ENCODE measurements around the gene SYTL3.
"Not testable (repeated sequence)": the region's sequence is repeated elsewhere in the genome, so short reads cannot be mapped to it uniquely, and the experiment has no call there.

The SYTL3 gene

DNA sequence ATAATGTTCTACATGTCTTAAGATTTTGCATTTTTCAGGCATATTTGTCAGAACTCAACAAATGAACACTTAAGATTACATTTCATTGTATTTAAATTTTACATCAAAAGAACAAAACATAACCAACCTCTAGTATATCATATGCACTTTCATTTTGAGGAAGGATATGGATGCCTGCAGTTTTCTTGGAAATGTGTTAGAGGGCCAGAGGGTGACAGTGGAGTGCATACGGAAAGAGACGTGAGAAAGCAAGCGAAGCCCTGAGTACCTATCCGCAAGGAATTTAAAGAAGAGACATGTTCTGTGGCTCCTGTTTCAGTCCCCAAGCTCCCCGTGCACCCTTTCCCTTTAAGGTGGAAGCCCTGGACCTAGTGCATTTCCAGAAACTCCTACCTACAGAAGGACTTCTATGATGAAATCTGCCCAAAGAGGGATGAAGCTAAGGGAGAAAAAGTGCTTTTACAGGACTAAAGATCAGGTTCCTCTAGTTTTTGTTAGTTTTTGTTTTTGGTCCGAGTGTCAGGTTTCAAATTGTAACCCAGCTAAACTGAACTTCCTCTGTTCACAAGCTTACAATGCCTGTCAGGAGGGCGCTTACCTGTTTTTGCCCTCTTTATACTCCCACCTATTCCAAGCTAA lies 130.5 kb downstream of the SYTL3 start:
- DNase-seq = no peak

DNA sequence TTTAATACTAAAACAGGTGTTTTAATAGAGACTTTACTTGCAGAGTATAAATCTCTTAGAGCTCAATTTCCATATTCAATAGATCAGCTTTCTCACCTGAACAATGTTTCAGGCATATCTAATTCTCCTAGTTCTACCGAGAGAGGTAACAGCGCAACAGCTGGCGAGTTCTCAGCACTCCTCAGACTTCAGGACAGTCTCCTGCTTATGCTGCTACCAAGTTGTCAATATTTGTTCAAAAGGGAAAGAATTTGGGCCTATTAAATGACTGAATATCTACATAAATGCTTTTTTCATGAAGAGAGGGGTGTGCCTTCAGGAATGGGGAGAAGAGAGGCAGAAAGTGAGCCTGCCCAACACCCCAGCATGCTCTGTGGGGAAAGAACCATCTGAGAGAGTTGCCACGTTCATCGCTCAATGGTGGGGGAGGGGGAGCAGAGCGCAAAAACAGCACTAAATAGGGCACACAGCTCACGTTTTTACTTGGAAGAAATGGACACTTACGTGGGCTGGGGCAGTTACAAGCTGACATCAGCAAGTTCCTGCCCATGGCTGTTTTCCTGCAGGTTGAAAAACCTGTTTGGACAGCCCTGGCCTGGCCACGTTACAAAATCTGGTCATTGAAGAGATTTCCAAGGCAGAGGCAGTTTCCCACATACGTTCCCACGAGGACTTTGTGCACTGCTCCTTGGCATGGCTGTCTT lies 131.3 kb downstream of the SYTL3 start:
- no peak for DNase-seq

DNA sequence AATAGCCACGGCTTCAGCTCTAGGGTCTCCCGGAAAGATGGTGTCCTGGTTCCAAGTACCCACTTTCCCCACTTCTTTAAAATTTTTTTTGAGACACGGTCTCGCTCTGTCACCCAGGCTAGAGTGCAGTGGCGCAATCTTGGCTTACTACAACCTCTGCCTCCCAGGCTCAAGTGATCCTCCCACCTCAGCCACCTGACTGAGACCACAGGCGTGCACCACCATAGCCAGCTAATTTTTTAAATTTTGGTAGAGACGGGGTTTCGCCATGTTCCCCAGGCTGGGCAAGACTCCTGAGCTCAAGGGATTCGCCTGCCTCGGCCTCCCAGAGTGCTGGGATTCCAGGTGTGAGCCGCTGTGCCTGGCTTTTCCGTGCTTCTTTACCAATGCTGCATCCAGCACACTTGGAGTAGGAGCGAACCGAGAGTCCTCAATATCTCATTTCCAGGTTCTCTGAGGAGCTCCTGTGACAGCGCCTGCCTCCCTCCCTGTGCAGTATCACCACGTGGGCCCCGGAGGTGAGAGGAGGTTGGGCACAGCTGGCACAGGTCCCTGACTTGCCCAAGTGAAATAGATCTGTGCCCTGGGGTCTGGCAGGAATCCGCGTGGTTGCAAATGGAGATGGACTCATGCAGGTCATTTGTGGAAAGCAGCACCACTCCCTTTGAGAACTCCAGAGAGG lies 132.0 kb downstream of the SYTL3 start:
- DNase-seq = no peak

GRCh38 chr6:158782432-158783166 lies 132.7 kb downstream of the SYTL3 start:
- DNase-seq = no peak

- DNase-seq = no peak
Measured at GRCh38 chr6:158783167-158783450, 133.3 kb downstream of the SYTL3 start.

- DNase-seq = no peak
Measured at GRCh38 chr6:158783851-158784250, 134.0 kb downstream of the SYTL3 start.

GRCh38 chr6:158784505-158784904 lies 134.7 kb downstream of the SYTL3 start:
- no peak for DNase-seq

DNA sequence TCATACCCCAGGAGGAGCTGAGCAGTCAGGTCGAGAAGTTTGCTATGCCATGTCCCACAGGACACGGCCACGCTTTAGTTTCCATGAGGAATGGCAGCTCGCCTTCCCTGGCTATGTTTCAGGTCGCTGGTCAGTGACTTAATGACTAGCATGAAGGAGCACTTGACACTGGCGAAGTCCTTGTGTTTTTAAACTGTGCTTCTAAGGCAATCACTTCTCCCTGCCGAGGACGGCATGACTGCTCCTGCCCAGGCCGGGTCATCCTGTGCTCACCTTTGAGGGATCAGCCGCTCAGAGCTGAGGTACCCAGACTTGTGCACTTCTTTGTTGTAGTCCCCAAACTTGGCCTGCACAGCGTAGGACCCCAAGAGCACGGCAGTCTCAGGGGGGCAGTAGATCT lies 135.2 kb downstream of the SYTL3 start:
- DNase-seq = no peak

- no peak for DNase-seq
Measured at GRCh38 chr6:158786645-158787304, 136.9 kb downstream of the SYTL3 start.

DNA sequence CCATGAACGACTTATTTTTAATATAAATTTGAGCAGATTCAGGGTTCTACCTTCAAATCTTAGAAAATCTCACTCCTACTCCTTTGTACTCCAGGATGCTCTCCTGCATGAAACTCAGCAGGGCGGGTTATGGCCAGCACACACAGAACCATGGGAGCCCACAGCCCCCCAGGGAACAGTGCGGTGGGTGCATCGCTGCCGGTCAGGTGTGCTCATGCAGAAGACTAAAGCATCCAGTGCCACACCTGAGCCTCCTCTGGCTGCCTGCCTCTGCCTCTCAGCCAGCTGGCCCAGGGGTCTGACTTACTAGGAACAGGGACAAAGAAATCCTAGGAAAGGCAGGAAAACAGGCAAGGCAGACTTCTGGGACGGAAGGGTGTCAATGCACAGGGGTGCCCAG lies 137.5 kb downstream of the SYTL3 start:
- DNase-seq = no peak

DNA sequence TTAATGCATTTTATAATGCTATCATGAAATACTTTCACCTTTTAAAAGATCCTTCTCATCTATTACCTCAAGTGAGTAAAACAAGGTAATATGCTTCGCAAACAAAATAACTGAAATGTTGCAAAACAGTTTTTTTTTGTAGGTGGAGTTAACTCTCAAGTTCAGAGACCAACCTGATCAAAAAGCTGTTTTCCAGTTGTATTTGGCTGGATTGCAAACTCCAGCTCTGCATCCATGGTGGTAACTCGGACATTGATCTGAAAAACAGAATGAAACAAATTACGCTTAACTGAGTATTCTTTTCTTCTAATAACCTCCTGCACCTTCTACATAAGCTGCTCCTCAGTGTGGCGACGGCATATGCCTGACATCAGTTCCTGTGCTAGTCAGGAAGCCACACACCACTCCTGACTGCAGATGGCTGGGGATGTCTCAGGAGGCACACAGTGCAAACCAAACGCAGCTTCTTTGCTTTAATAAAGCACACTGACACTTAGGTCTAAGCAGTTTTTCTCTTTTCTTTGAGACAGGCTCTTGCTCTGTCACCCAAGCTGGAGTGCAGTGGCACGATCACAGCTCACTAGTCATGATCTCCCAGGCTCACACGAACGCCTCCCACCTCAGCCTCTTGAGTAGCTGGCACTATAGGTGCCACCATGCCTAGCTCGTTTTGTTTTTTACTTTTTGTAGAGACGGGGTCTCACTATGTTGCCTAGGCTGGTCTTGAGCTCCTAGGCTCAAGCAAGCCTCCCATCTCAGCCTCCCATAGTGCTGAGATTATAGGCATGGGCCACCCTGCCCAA lies 139.5 kb downstream of the SYTL3 start:
- DNase-seq = no peak

DNA sequence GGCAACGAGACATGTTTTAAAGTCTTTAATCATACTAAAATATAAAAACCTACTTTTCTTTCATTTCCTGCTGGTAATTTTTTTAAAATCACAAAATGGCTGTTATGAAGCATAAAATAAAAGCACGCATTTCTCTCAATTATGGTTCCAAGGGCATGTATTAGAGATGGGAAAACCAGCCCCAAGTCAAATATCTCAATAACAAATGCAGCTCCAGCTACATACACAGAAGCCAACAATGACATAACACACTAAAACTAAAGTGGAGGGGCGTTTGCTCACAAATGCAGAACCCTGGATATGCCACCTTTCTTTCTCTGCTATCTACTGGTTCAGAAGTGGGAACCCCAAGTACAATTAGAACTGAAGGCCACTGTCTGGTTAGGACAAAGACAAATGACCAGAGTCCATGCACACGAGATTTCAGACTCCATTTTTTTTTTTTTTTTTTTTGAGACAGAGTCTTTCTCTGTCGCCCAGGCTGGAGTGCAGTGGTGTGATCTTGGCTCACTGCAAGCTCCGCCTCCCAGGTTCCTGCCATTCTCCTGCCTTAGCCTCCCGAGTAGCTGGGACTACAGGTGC lies 141.5 kb downstream of the SYTL3 start:
- DNase-seq = no peak

GRCh38 chr6:158792505-158792904 lies 142.7 kb downstream of the SYTL3 start:
- not testable (repeated sequence) for DNase-seq

- no peak for DNase-seq
Measured at GRCh38 chr6:158793432-158793831, 143.6 kb downstream of the SYTL3 start.

- DNase-seq = no peak
Measured at GRCh38 chr6:158795516-158795915, 145.7 kb downstream of the SYTL3 start.

DNA sequence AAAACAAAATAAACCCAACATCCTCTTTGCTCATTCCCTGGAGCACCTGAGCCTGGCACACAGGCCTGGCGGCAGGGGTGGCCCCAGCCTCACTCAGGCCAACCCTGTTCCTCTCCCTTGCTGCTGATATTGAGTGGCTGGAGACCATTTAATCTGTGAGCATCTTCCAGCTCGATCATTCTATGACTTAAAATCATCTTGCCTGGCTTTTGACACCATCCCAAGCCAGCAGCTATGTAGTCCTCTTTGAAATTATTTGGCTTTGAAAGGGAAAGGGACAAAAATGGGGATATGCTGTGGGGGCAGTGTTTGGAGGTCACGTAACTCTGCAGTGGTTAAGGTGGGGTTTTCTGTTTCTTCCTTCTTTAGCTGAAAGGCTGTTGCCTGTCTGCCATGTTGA lies 146.5 kb downstream of the SYTL3 start:
- DNase-seq = no peak

DNA sequence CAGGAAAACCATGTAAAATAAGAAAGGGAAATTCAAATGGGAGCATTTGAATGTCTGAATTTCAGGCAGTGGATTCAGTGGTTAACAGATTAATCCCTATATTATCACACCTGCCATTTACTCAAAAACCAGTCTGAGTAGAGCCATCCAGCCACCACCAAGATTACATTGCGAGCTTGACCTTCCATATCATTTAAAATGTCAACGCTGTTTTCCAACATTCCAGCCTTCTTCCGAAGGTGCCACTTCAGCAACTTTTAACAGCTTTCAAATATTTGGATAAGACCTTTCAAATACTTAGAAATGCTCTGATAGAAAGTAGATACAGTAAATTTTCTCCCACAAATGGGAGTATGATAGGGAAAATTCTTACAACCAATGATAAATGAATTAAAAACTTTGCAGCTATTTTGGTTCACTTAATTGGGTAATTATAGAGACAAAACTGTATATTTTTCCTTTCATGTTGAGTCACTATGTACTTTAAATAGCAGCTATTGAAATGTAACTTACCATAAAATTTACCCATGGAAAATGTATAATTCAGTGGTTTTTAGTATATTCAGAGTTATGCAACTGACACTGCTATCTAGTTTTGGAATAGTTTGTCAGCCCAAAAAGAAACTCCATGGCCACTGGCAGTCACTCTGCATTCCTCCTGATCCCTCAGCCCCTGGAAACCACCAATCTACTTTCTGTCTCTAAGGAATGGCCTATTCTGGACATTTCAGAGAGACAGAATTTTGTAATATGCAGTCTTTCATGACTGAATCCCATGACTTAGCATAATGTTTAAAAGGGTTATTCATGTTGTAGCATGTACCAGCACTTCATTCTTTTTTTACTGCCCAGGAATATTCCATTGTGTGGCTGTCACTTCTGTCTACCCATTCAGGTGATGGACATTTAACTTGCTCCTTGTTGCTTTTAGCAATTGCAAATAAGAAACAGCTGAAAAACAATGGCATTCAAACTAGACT lies 147.8 kb downstream of the SYTL3 start:
- DNase-seq = no peak

- no peak for DNase-seq
Measured at GRCh38 chr6:158798311-158798710, 148.5 kb downstream of the SYTL3 start.

DNA sequence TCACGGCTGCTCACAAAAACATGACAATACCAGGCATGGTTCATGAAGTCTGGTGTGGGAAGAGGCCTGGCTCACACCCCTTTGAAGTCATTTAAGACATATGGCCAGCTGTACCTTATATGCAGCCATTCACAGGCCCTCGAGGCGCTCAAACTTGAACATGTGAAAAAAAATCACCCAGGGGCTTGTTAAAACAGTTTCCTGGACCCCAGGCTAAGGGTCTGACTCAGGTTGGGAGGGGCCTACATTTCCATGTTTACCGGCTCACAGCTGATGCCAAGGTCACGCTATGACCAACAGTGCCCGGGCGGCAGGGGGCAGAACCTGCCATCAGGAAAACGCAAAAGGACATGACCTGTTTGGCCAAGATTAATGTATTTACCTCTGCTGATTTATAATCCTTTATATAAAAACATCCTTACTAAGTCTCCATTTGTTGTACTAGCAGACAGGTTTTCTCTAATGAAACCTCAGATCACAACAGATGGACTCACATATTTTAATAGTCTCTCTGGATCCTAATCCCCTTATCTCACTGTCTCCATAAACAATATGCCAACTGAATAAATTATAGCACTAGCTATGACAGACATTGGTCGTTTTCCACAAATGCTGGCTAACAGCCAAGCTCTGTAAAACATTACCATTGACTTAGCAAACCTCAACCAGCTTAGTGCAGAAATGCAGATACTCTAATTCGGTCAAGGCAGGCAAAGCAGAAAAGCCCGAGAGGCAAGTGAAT lies 149.4 kb downstream of the SYTL3 start:
- peak; percentile 12 for DNase-seq

All from NCI-H2227 treated with DMSO at 0.1 percent for 48 hours (cell line).